WTC11 (cell line): ENCODE data around the gene FIS1. TPM values are rescaled to one million over a fixed set of nuclear protein-coding genes. Genes with fewer than 3 reads are reported as not detected.

Source experiments
- ATAC-seq: fragments of 200-7000 bp; cut with Tn5 transposase; 2 replicates; pipeline ENCODE4 v1.10.0; 2021; ENCODE audit warnings: mild to moderate bottlenecking, moderate library complexity
- CTCF ChIA-PET: fragments of 300-600 bp; sonication (Branson Sonifier 250); formaldehyde crosslinking; loops from one replicate; lab custom pipeline; 2021; ENCODE audit warnings: antibody characterized with exemption; lab: Charles Lee
- POLR2A ChIA-PET: fragments of 350-600 bp; sonication (Branson Sonifier 250); formaldehyde crosslinking; loops from one replicate; lab custom pipeline; 2021; ENCODE audit warnings: antibody characterized with exemption; lab: Charles Lee
- DNase-seq: peaks from one replicate; pipeline ENCODE4 v3.0.0; 2021; ENCODE audit warnings: low spot score
- H3K27ac Mint-ChIP-seq: 2 replicates; pipeline ENCODE4 v1.8.0; 2021; ENCODE audit warnings: mixed read lengths
- H3K27me3 Mint-ChIP-seq: 2 replicates; pipeline ENCODE4 v1.8.0; 2021; ENCODE audit warnings: low read depth, mild to moderate bottlenecking, moderate library complexity, mixed read lengths
- H3K36me3 Mint-ChIP-seq: 2 replicates; pipeline ENCODE4 v1.8.0; 2021; ENCODE audit warnings: mixed read lengths
- H3K4me1 Mint-ChIP-seq: 2 replicates; pipeline ENCODE4 v1.8.0; 2022; ENCODE audit warnings: mixed read lengths
- H3K4me3 Mint-ChIP-seq: 2 replicates; pipeline ENCODE4 v1.8.0; 2021; ENCODE audit warnings: mild to moderate bottlenecking, moderate library complexity, mixed read lengths
- H3K9me3 Mint-ChIP-seq: 2 replicates; pipeline ENCODE4 v1.8.0; 2021; ENCODE audit warnings: mixed read lengths
- AFF4 ChIP-seq: sonication (generic); formaldehyde crosslinking; IDR thresholded peaks from 2 replicates; pipeline ENCODE4 v1.8.1; 2023; ENCODE audit warnings: mild to moderate bottlenecking, missing genetic modification reagents, borderline replicate concordance
- AR ChIP-seq: fragments of 250-450 bp; sonication (Bioruptor Pico); IDR thresholded peaks from 2 replicates; pipeline ENCODE4 v1.9.0; 2021; ENCODE audit warnings: mild to moderate bottlenecking
- CBFB ChIP-seq: sonication (generic); formaldehyde crosslinking; IDR thresholded peaks from 2 replicates; pipeline ENCODE4 v1.8.1; 2022; ENCODE audit warnings: mild to moderate bottlenecking, low read depth, missing genetic modification reagents
- E2F4 ChIP-seq: sonication (generic); formaldehyde crosslinking; IDR thresholded peaks from 2 replicates; pipeline ENCODE4 v1.8.1; 2022; ENCODE audit warnings: low read depth, mild to moderate bottlenecking, moderate library complexity, missing genetic modification reagents, borderline replicate concordance
- ELF4 ChIP-seq: sonication (generic); formaldehyde crosslinking; IDR thresholded peaks from 2 replicates; pipeline ENCODE4 v1.8.1; 2022; ENCODE audit warnings: low read depth, mild to moderate bottlenecking, moderate library complexity, missing genetic modification reagents
- EMX1 ChIP-seq: fragments of 250-450 bp; sonication (Bioruptor Pico); IDR thresholded peaks from 2 replicates; pipeline ENCODE4 v1.8.0; 2021; ENCODE audit warnings: mild to moderate bottlenecking
- ESRRA ChIP-seq: sonication (generic); formaldehyde crosslinking; IDR thresholded peaks from 2 replicates; pipeline ENCODE4 v1.8.1; 2022; ENCODE audit warnings: mild to moderate bottlenecking, missing genetic modification reagents, borderline replicate concordance
- FOXK1 ChIP-seq: sonication (generic); formaldehyde crosslinking; IDR thresholded peaks from 2 replicates; pipeline ENCODE4 v1.8.0; 2022; ENCODE audit warnings: mild to moderate bottlenecking, moderate library complexity, missing genetic modification reagents
- JAZF1 ChIP-seq: fragments of 250-450 bp; sonication (Bioruptor Pico); IDR thresholded peaks from 2 replicates; pipeline ENCODE4 v1.9.0; 2021; ENCODE audit warnings: moderate library complexity, mild to moderate bottlenecking, inconsistent platforms
- JUN ChIP-seq: sonication (generic); formaldehyde crosslinking; IDR thresholded peaks from 2 replicates; pipeline ENCODE4 v1.8.0; 2023; ENCODE audit warnings: mild to moderate bottlenecking, missing genetic modification reagents
- MLX ChIP-seq: sonication (generic); formaldehyde crosslinking; IDR thresholded peaks from 2 replicates; pipeline ENCODE4 v1.8.1; 2023; ENCODE audit warnings: mild to moderate bottlenecking, missing genetic modification reagents, moderate library complexity
- NFATC4 ChIP-seq: fragments of 250-450 bp; sonication (Bioruptor Pico); IDR thresholded peaks from 2 replicates; pipeline ENCODE4 v1.9.0; 2021; ENCODE audit warnings: mild to moderate bottlenecking
- OVOL2 ChIP-seq: fragments of 250-450 bp; sonication (Bioruptor Pico); IDR thresholded peaks from 2 replicates; pipeline ENCODE4 v1.9.0; 2021; ENCODE audit warnings: mild to moderate bottlenecking, borderline replicate concordance
- PREB ChIP-seq: sonication (generic); formaldehyde crosslinking; IDR thresholded peaks from 2 replicates; pipeline ENCODE4 v1.8.1; 2022; ENCODE audit warnings: mild to moderate bottlenecking, missing genetic modification reagents, moderate library complexity, borderline replicate concordance
- PRRX2 ChIP-seq: fragments of 250-450 bp; sonication (Bioruptor Pico); IDR thresholded peaks from 2 replicates; pipeline ENCODE4 v1.8.0; 2021; ENCODE audit warnings: mild to moderate bottlenecking
- RELA ChIP-seq: sonication (generic); formaldehyde crosslinking; IDR thresholded peaks from 2 replicates; pipeline ENCODE4 v1.8.1; 2022; ENCODE audit warnings: missing genetic modification reagents, mild to moderate bottlenecking, borderline replicate concordance
- TCF7 ChIP-seq: sonication (generic); formaldehyde crosslinking; IDR thresholded peaks from 2 replicates; pipeline ENCODE4 v1.8.0; 2022; ENCODE audit warnings: mild to moderate bottlenecking, low read depth, missing genetic modification reagents, moderate library complexity
- TP53 ChIP-seq: sonication (generic); formaldehyde crosslinking; IDR thresholded peaks from 2 replicates; pipeline ENCODE4 v1.8.1; 2023; ENCODE audit warnings: mild to moderate bottlenecking, missing genetic modification reagents
- USF2 ChIP-seq: sonication (generic); formaldehyde crosslinking; IDR thresholded peaks from 2 replicates; pipeline ENCODE4 v1.8.1; 2023; ENCODE audit warnings: mild to moderate bottlenecking, missing genetic modification reagents, moderate library complexity
- ZNF121 ChIP-seq: sonication (generic); formaldehyde crosslinking; IDR thresholded peaks from 2 replicates; pipeline ENCODE4 v1.8.0; 2023; ENCODE audit warnings: missing genetic modification reagents
- ZNF219 ChIP-seq: sonication (generic); formaldehyde crosslinking; IDR thresholded peaks from 2 replicates; pipeline ENCODE4 v1.8.0; 2023; ENCODE audit warnings: missing genetic modification reagents, mild to moderate bottlenecking, borderline replicate concordance
- ZNF232 ChIP-seq: sonication (generic); formaldehyde crosslinking; IDR thresholded peaks from 2 replicates; pipeline ENCODE4 v1.8.0; 2022; ENCODE audit warnings: mild to moderate bottlenecking, missing genetic modification reagents
- ZNF396 ChIP-seq: fragments of 250-450 bp; sonication (Bioruptor Pico); IDR thresholded peaks from 2 replicates; pipeline ENCODE4 v1.8.0; 2021; ENCODE audit warnings: mild to moderate bottlenecking, moderate library complexity, borderline replicate concordance
- total RNA-seq: library from RNA; stranded (reverse); gene quantifications from 3 replicates; pipeline ENCODE4 v1.2.3, GENCODE V29; 2021

FIS1 gene
- total RNA-seq, 1 experiment from 2014 or later = 123 TPM

- no peak for TF ChIP-seq AFF4 (CRISPR knock-in tag)
- TF ChIP-seq USF2 (CRISPR knock-in tag) = no peak
- TF ChIP-seq EMX1 = no peak
- TF ChIP-seq MLX (CRISPR knock-in tag) = no peak
- TF ChIP-seq FOXK1 (CRISPR knock-in tag) = no peak
- no peak for TF ChIP-seq ELF4
- no peak for TF ChIP-seq JAZF1 (CRISPR knock-in tag)
- no peak for TF ChIP-seq AR (CRISPR knock-in tag)
- TF ChIP-seq CBFB (CRISPR knock-in tag) = no peak
- no peak for TF ChIP-seq E2F4 (CRISPR knock-in tag)
- TF ChIP-seq JUN (CRISPR knock-in tag) = no peak
- TF ChIP-seq NFATC4 = no peak
- TF ChIP-seq PREB = no peak
Observed at GRCh38 chr7:101234636-101235035, 10.2 kb downstream of the FIS1 start (continued).

- ChIA-PET POLR2A (interaction anchor here (0.5 to 1.9 kb wide), 4 partner anchors 11 to 348 kb away, joined by 3 to 13 read pairs (median 3); partner anchors contain the start of genes FIS1, PLOD3 and ZNHIT1), CTCF (interaction anchor here (0.5 to 8.0 kb wide), 12 partner anchors 10 to 216 kb away, joined by 3 to 80 read pairs (median 4); partner anchors contain the start of genes FIS1, PLOD3 and ZNHIT1)
- ATAC-seq = no peak
- H3K4me1 Mint-ChIP-seq = peaks cover 34% of the 10 kb centered on the region
- H3K27ac Mint-ChIP-seq = peak overlapping the region; percentile 89; the same call in 1 of the 2 replicates
- H3K9me3 Mint-ChIP-seq = no peaks in the 10 kb centered on the region
- no peak for DNase-seq
- H3K36me3 Mint-ChIP-seq = no peaks in the 10 kb centered on the region
- no peak overlapping the region for H3K4me3 Mint-ChIP-seq
- TF ChIP-seq OVOL2 (CRISPR knock-in tag) (no peak), ZNF219 (CRISPR knock-in tag) (no peak), TP53 (no peak), ZNF396 (no peak), ESRRA (CRISPR knock-in tag) (no peak), ZNF121 (no peak), FOXK1 (CRISPR knock-in tag) (no peak), PRRX2 (CRISPR knock-in tag) (no peak), AR (CRISPR knock-in tag) (no peak), TCF7 (CRISPR knock-in tag) (no peak), ZNF232 (CRISPR knock-in tag) (no peak), RELA (no peak)
- TF ChIP-seq, all 79 proteins: peak for 0
- no peaks in the 10 kb centered on the region for H3K27me3 Mint-ChIP-seq
Observed at GRCh38 chr7:101233907-101234547, 10.9 kb downstream of the FIS1 start.
